Measurements from ENCODE around the gene ARNT2.

Gene ARNT2

DNA sequence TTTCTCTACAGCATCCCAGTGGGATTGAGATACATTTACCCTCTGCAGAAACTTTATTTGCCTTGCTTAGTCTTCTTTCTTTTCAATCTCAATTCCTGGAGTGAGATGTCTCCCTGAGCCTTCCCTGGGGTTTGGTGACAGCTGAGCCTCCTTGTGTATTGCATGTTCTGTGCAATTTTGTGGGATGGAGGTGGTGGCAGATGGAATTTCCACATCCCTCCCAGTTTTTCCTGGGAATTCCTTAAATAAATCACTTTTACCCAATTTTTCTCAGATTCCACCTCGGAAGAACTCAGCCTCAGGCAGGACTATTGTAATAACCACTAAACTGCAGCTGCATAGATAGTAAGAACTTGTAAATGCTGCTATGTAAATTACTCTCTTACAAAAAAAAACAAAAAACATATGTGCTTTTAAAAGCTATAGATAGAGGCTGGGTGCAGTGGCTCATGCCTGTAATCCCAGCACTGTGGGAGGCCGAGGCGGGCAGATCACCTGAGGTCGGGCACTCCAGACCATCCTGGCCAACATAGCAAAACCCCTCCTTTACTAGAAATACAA is 202.4 kb downstream of the ARNT2 start:
- POLR2A ChIA-PET, result no interaction called here
- TF ChIP-seq, protein P1, sequence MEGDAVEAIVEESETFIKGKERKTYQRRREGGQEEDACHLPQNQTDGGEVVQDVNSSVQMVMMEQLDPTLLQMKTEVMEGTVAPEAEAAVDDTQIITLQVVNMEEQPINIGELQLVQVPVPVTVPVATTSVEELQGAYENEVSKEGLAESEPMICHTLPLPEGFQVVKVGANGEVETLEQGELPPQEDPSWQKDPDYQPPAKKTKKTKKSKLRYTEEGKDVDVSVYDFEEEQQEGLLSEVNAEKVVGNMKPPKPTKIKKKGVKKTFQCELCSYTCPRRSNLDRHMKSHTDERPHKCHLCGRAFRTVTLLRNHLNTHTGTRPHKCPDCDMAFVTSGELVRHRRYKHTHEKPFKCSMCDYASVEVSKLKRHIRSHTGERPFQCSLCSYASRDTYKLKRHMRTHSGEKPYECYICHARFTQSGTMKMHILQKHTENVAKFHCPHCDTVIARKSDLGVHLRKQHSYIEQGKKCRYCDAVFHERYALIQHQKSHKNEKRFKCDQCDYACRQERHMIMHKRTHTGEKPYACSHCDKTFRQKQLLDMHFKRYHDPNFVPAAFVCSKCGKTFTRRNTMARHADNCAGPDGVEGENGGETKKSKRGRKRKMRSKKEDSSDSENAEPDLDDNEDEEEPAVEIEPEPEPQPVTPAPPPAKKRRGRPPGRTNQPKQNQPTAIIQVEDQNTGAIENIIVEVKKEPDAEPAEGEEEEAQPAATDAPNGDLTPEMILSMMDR (IDR thresholded peaks at IDR 0.05; ENCODE audit: control extremely low read depth, extremely low read depth, low read depth, missing control alignments), result no peak
- no peak for DNase-seq (ENCODE audit: extremely low spot score)
- CTCF ChIA-PET, result interaction anchor here (2.3 kb wide), 1 partner anchor 170 kb away, joined by 5 read pairs; no protein-coding TSS in a partner anchor

DNA sequence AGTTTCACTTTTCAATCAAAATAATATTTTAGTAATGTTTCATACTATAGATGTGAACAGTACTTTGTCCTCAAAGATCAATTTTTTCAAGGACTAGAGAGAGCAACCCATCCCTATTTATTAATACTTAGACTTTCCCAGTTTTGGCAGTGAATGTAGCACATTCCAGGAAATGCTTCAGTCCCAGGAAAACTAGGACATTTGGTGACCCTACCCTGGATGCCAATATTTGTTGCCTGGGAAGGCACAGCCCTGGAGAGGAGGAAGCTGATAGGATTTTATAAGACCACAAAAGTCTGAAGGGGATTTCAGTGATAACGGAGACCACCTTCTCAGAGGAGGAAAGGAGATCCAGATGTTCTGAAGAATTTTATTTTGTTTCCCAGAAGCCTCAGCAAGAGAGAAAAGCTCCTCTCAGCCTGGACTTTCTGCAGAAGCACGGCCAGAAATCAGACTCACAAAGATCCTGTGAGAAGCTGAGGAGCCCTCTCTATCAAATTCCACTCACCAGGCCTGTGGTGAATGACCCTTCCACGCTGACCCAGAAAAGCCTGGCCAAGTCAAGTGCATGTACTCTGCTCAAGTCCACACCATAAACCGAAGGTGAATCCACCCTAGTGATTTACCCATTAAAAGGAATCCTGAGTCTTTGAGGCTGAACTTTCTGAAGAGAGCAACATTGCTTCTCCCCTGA is 203.3 kb downstream of the ARNT2 start:
- ChIA-PET POLR2A (no interaction called here), CTCF (interaction anchor here (2.3 kb wide), 1 partner anchor 169 kb away, joined by 5 read pairs; no protein-coding TSS in a partner anchor)
- DNase-seq (ENCODE audit: extremely low spot score), result no peak
- TF ChIP-seq, protein P1 (IDR thresholded peaks at IDR 0.05; ENCODE audit: control extremely low read depth, extremely low read depth, low read depth, missing control alignments), result no peak

DNA sequence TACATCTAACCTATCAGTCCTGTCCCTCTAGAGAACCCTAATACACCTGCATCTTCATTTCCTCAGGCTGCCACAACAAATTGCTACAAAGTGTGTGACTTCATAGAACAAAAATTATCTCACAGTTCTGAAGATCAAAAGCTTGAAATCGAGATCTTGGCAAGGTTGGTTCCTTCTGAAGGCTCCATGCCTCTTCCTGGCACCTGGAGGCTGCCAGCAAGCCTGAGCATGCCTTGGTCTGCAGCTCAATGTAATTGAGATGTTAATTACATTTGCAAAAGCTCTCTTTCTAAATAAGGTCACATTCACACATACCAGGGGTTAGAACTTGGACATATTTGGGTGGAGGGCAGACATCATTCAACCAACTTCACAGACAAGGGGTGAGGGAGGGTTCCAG is 204.5 kb downstream of the ARNT2 start:
- no peak for DNase-seq (ENCODE audit: extremely low spot score)
- TF ChIP-seq, protein P1 (IDR thresholded peaks at IDR 0.05; ENCODE audit: control extremely low read depth, extremely low read depth, low read depth, missing control alignments), result no peak
- ChIA-PET CTCF (no interaction called here), POLR2A (no interaction called here)

DNA sequence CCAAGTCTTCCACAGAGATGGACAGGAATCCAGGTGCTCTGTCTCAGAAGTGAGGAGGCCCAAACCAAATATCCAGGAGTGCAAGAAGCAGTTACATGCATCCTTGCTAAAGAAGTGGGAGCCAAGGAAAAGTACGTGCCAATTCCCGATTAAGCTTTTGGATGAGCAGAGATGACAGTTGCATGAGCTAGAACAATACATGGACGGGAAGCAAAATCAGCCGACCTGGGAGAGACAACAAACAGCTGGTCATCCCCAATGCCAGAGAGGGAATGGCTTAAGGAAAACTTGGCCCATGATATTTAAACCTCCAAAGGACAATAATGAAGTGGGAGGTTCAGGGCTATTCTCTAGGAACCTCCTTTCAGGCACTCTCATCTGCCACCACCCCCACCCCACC is 204.9 kb downstream of the ARNT2 start:
- TF ChIP-seq, protein P1 (IDR thresholded peaks at IDR 0.05; ENCODE audit: control extremely low read depth, extremely low read depth, low read depth, missing control alignments), result no peak
- ChIA-PET POLR2A (no interaction called here), CTCF (no interaction called here)
- no peak for DNase-seq (ENCODE audit: extremely low spot score)

DNA sequence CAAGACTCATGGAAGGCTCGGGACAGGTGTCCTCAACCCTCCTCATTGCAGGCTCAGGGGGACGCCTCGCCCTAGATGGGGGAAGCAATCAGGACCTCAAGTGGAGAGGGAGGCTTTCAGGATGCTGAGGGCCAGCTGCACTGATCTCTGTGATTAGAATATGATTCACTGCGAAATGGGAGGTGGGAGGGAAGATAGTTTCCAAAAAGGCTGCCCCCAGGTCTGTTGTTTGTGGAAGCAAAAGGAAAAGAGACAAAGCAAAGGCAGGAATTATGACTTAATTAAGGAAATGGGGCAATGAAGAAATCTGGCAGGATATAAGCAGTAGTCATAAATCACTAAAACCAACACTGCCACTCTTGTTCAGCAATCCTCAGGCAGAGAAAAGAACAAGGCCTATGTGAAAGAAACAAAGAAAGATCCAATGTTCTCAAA is 205.3 kb downstream of the ARNT2 start:
- CTCF ChIA-PET, result no interaction called here

DNA sequence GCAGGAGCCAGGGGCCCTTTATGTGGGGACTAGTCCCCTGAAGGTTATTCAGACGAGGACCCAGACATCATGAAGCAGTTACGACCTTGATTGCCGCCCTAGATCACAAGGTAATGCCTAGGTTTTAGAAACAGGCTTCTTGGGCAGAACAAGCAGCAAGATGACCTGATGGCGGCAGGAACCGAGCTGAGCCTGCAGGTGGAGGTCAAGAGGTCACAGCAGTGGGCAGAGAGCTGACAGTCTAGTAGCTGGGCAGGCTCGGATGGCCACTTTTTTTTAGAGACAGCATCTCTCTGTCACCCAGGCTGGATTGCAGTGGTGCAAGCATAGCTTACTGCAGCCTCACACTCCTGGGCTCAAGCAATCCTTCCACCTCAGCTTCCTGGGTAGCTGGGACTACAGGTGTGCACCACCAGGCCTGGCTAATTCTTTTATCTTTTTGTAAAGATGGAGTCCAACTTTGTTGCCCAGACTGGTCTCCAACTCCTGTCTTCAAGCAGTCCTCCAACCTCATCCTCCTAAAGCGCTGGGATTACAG is 207.4 kb downstream of the ARNT2 start:
- ChIA-PET POLR2A (no interaction called here), CTCF (interaction anchor here (0.7 kb wide), 1 partner anchor 165 kb away, joined by 3 read pairs; no protein-coding TSS in a partner anchor)
- no peak for DNase-seq (ENCODE audit: extremely low spot score)
- TF ChIP-seq, protein P1 (IDR thresholded peaks at IDR 0.05; ENCODE audit: control extremely low read depth, extremely low read depth, low read depth, missing control alignments), result no peak

More for the DNA sequence above, 205.3 kb downstream of the ARNT2 start:
- no peak for DNase-seq (ENCODE audit: extremely low spot score)
- POLR2A ChIA-PET, result no interaction called here
- TF ChIP-seq, protein P1 (IDR thresholded peaks at IDR 0.05; ENCODE audit: control extremely low read depth, extremely low read depth, low read depth, missing control alignments), result no peak
